ENCODE data around the gene PHF13.

Gene PHF13

DNA sequence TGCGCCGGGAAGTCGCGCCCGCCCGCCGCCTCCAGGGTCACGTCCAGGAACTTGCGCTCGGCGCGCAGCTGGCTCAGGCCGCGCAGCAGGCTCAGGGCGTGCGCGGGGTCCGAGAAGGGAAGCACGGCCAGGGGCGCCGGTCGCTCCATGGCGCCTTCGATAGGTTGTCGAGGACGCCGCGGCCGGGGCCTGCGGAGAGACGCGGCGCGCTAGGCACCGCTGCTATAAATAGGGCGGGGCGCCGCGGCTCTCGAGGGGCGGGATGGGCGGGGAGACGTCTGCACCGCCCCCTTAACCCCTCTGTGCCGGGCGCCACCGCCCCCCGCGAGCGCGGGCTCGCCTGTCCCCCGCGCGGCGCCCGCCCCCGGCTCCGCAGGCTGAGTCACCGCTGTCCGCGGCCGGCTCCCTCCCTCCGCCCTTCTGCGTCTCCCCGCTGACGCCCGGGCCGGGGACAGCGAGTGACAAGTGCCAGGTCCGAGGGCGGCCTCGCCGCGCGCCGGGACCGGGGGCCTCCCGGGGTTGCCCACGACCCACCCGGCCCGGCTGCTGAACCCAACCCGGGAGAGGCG is 10.8 kb upstream of the PHF13 start, which contains the start of gene KLHL21:
Gene KLHL21, minus strand, starts transcription at position 201 of the 569 bp plus-strand sequence. Its CDS starts 52 bp downstream, at position 149.
- peak; percentile 76 to 84 for DNase-seq

DNA sequence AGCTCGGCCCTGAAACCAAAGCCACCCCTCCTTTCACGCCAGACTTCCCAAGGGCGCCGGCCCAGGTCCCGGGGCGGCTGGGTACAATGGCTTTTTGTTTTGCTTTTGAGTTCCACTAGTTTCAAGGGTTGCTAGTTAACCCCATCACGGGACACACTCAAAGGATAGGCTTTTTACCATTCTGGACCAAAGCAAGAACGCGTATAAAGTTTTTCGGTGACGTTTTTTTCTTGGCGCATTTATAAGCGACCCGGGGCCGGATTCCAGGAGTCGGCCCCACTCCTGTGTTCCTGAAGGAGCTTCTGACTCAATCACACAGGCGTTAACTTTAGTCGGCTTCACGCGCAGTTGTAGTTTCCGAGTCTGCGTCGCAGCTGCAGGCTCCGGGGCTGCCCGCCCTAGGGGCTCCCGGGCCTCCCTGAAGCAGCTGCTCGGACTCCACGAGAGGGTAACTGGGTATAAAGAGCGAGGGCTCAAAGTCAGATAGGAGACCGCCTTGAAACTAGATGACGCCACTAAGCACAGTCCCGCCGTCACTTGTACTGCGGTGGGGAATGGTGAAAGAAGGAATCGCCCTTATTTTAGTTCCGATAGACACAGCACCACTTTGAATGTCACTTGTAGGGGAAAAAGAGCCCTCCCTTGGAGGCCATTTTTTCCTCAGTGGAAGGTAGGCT is 10.2 kb upstream of the PHF13 start:
- peak in 1 of 2 donors; percentile 46 for DNase-seq

DNA sequence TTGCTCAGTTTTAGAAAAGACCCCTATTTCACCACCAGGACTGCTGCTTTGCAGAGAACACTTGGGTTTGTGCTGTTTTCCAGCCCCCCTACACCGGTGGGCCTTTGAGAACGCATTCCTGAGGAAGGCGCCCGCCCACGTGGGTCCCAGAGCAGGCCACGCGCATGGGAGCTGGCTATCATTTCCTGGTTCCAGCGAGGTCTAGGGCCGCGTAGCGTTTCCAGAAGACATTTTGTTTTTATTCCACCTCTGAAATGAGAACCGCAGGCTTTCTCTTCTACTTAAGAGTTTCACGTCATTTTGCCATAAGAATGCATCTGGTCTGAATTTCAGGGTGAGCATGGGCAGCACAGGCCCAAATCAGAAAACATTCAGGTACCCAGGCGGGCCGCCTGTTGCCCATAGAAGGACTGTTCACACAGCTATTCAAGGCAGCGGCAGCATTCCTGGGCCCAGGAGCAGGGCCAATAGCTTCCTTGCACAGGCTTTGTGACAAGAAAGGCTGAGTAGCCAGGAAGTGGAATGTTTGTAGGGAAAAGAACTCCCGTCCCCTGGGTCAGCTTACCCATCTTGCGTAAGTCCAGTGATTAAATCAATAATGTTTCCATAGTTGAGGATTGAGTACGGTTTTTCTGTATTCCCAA is 9.5 kb upstream of the PHF13 start:
- no peak for DNase-seq

DNA sequence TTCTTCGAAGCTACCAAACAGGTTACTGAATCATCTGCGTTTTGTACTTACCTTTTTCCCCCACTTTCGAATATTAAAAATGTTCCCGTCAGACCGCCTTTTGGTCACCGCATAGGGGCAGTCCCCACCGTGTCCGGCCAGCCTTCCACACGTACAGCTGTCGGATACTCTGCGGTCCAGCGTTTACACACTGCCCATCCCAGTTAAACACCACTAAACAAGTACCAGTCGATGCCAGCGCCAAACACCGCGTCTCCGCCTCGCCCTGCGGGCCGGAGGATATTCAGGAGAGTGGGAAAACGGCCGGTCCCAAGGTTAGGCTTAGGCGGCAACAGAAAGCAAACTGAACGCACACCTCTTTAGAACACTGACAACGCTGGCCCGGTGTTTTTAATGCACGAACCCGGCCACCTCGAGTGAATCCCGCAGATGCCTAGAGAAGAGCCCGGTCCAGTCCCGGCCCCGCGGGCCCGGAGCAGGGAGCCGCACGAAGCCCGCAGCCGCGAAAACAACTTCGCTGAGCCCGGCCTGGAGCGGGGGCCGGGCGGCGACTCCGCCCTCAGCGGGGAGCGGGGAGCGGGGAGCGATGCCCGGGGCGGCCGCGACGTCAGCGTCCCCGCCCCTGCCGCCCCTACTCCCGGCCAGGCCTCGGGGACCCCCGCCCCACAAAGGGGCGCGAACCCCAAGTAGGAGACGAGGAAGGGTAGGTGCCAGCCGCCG is 730 bp upstream of the PHF13 start:
- DNase-seq: no peak

DNA sequence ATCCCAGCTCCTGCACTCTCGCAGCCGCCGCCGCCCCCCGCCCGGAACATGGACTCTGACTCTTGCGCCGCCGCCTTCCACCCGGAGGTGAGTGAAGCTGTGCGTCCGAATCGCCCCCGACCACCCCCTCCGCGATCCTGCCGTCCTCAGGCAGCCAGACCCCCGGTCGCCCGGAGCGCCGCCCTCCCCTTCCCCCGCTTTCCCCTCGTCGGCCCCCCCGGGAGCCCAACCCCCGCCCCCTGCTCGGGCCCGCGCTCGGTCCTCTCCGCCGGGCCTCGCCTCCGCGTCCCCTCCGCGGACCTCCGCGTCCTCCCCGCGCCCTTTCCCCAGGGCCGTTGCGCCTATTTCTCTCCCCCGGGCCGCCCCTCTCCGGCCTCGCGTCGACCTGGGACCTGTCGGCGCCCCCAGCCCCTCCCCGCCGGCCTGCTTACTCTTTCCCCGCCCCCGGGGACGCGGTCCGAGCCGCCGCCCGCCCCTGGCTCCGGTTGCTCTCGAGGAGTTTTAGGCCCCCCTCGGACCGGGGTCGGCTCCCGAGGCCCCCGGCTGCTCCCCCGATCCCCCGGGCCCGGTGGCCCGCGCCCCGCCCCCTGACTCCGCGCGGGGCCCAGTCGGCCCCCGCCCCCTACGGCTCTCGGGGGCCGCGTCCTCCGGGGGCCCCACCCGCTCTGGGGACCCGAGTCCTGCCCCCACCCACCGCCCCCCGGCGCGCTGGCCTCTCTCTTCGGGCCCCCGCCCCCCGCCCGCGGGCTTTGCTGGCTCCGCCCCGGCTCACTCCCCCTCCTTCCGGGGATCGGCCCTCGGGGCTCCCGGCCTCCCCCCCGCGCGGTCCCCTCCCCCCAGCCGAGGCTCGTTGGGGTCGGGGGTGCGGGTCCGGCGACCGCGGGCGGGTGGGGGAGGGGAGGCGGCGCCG is 743 bp downstream of the PHF13 start:
- peak in 1 of 2 donors; percentile 45 for DNase-seq

DNA sequence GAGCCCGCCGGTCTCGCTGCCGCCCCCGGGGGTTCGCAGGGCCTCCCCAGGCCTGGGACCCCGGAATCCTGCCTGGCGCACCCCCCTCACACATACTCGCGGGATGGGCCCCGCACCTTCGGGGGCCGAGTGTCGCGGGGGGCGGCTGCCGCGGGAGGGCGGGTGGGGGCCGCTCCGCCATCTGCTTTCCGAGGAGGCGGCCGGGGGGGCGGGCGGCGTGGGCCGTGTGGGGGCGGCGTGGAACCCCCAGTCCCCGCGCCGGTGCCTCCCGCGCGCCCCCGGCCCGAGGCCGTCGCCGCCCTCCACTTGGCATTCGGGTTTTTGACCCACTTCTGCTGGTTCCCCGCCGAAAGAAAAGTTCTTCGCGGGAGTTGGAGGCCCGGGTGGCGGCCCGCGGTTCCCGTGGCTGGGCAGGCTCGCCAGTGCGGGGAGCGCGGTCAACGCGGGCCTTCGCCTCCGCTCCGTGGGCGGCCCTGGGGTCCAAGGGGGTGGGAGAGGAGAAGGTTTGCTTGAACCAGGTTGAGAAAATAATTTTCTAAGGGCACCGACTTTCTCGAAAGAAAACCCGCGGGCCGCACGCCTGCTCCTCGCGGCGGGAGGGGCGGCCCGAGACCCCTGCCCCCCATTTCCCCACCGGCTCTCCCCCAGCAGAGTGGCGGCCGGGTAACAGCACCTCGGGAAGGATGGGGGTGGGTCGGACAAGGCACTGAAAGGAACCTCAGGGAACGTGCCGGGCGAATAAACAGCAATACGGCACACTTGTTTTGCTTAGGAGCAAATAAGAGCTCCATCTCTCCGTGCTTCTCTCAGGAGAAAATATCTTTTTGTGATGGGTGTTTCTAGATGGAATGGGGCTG is 1.6 kb downstream of the PHF13 start:
- DNase-seq: no peak

DNA sequence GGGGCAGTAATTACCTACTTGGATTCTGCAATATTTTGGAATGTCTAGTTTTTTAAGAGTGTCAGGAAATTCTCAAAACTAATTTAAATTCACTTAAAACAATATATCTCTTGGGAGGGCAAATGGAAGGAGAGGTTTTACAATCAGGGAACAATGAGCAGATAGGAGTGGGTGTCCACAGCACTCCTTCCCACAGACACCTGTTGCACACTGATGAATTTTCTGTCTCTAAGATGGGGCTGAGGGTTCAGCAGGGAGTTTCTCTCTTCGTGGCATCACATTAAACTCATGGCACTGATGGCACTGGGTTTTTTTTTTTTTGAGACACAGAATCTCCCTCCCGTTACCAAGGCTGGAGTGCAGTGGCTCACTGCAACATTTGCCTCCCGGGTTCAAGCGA is 5.5 kb downstream of the PHF13 start:
- no peak for DNase-seq

DNA sequence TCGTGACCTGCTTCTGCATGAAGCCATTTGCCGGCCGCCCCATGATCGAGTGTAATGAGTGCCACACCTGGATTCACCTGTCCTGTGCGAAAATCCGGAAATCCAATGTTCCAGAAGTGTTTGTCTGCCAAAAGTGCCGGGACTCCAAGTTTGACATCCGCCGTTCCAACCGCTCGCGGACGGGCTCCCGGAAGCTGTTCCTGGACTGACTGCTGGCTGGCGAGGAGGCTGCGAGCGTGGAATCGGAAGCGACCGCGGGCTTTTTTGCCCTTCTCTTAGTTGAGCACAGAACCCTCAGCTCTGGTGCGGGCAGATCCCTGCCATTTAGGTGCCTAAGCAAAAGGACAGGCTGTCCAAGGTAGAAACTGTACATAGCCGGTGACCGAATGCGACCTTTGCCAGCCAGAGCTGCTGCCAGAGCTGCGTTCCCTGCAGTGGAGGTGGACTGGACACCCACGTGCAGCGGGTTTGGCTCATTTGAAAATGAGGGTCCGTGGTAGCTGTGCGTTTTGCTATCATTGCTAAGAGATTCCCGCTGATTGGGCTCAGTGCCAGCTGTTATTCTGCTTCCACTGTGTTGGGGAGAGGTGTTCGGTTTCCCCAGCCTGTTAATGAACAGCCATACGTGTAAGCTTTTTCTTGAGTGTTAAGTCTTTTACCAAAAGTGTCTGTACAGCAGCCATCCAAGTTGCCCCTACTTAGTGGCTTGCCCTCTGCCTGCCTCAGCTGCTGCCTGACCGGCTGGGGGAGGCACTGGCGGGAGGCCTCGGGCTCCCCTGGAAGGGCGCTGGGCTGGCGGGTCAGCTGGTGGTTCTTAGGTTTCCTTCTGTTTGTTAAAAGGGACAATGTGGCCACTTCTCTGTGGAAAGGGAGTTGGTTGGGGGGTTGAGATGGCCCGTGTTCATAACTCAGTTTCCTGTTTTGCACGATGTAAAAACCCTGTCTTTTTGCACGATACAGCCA is 8.2 kb downstream of the PHF13 start:
- no peak for DNase-seq

DNA sequence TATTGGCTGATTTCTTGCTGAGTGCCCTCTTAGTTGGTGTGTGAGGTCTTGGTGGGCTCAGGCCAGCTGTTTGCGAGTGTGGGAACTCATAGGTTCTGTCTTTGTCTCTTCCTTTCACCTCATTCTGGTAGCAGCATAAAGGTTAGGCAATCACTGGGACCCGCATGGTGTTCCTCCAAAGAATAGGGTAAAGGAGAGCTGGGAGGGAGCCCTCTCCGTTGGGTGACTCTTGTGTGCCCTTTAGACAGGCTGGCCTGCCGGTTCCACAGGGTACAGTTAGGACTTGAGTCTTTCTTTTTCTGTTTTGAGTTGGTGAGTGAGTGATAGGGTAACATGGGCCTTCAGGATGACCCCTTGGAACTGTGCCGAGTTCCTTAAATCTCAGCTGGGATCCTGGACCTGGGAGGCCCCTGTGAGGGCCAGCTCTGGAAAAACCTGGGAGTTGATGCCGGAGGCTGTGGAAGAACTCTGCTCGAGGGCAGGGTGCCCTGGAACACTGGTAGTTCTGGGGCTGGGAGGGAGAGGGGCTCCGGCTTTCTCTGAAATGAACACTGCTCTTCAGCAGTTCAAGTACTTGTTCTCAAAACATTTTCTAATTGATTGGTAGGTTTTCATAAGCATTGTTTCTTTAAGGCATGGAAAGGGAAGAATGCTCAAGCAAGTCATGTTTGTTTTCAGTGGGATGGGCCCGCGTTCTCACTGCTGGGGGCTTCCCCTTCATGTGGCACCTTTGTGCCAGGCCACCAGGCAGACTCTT is 9.0 kb downstream of the PHF13 start:
- no peak for DNase-seq

DNA sequence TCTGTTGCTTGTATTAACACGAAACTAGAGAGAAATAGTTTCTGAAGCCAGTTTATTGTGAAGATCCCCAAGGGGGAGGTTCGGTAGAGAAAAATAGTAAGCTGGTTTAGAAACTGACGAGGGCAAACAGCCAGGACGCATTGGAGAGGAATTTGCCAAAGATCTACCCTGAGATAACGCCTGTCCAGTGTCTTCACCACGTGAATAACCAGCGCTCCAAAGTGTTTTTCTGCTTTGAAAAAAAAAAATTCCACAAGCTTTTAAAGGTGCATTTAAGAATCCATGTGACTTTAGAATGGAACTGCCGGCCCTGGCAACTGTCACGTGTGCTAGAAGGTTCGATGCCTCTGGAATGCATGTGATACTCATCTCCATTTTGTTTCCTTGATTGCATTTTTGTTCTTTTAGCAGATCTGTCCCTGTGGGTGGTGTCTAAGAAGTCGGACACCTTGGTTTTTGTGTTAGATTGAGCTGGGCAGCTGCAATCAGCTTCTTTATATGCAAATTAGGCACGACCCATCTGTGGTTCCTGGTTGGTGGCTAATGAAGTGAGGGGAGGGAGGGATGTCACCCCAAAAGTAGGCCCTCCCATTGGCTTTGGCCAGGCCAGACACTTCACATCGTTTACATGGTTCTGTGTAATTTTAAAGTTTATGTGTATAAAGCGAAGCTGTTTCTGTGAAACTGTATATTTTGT is 9.9 kb downstream of the PHF13 start:
- no peak for DNase-seq

DNA sequence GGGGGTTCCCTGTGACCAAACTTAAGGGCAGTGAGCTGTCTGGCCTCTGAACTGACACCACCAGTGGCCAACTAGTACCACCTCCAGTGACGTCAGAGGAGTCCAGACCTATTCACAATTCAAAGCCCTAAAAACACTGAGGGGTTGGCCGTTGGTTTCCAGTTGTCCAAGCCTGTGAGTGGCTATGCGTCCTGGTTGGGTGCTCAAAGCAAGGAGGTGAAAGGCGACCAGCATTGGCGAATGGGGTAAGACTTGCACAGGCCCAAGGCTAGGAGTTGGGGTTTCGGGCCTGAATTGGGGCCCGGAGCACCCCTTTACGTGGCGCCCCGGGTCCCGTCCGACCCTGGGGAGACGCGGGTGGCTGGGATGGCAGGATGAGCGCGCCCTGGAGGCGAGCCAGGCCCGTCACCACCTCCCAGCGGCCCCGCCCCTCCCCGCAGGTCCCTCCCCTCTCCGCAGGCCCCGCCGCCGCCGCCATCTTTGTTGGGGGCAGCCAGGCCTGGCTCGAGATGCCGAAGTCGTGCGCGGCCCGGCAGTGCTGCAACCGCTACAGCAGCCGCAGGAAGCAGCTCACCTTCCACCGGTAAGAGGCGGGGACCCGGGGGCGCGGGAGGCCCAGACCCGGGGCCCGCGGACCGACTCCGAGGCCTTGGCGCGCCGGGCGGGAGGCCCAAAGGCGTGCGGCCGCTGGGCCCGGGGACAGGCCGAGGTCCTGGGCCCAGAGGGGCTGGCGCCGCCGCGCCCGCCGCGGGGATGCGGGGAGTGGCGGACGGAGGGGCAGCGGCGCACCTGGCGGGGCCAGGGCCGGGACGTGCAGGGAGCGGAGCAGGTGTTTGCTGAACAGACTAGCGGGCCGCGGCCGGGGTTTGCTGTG is 11.4 kb downstream of the PHF13 start, which contains the start of gene THAP3:
Gene THAP3, plus strand, starts transcription at position 159 of the 874 bp plus-strand sequence. Its CDS starts 351 bp downstream, at position 510.
- DNase-seq: peak; percentile 86 to 88

DNA sequence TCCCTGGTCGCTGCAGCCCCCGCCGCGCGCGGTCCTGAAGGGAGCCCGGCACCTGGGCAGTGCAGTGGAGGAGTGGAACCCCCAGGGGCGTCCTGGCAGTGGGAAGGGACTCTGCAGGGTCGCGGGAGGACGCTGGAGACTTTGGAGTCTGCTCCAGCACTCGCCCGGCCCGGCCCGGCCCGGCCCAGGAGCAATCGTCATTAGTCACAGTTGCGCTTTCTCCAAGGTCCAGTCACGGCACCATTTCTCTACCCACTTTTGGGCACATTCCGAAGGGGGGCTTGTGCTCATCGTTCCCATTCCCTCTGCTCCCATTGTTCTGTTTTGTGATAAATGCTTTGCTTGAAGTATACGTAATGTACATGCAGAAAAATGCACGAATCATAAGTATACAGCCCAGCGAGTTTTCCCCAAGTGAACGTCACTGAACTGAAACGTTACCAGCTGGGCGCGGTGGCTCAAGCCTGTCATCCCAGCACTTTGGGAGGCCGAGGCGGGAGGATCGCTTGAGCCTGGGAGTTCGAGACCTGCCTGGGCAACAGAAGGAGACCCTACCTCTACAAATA is 12.1 kb downstream of the PHF13 start:
- peak in 1 of 2 donors; percentile 11 for DNase-seq

DNA sequence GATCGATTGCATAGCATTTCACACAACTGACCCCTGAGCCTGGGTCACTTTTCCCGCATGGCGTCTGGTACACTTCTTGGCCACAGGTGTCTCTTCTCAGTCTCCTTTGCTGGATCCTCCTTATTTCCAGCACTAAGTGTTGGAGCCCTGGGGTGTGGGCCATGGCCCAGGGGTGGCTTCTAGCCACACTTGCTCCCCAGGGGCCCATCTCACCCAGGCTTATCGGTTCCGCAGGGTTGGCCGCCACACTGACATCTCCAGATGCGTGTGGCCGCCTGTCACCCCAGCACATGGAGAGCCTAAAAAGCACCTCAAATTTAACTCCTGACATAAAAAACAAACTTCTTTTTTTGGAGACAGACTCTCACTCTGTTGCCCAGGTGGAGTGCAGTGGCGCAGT is 13.5 kb downstream of the PHF13 start:
- DNase-seq: no peak

DNA sequence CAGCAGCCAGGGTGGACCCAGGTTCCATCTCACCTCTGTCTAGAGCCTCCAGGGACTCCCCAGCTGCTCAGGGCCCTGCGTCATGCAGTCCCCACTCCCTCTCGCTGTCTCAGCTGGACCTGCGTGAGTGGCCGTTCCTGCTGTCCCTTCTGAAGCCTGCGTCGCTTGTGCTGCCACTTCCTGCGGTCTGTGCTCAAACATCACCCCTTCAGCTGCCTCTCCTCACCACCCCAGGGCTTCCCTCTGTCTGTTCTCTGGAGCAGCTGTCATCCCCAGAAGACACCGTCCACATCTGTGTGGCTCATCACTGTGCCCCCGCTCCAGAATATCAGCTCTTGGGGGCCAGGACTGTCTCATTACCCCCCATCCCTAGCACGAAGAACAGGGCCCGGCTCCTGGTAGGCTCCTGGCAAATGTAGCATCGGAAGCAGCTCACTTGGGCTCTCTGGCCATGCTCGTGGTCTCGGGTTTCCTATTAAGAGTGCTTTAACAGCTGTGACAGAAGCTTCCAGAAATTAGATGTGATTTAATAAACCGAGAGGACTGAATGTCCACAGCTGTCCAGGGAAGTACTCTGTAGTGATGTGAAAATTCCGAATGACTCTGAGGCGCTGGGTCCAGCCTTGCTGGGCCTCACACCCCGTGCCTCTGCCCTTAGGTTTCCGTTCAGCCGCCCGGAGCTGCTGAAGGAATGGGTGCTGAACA is 14.5 kb downstream of the PHF13 start:
- no peak for DNase-seq

DNA sequence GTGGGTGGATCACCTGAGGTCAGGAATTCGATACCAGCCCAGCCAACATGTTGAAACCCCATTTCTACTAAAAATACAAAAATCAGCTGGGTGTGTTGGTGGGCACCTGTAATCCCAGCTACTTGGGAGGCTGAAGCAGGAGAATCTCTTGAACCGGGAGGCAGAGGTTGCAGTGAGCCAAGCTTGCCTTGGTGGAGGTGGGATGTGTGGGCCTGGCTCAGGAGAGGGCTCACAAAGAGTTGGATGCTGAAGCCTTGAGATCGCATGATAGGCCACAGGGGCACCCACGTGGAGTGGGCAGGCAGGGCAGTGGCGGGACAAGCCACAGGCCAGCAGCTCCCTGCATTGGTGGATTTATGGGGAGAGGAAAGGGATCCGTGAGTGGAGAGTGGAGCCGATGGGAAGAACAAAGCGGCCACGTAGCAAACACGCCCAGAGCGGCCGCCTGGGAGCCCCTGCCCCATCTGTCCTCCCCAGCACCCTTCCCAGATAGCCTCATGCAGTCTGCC is 15.5 kb downstream of the PHF13 start:
- no peak for DNase-seq

DNA sequence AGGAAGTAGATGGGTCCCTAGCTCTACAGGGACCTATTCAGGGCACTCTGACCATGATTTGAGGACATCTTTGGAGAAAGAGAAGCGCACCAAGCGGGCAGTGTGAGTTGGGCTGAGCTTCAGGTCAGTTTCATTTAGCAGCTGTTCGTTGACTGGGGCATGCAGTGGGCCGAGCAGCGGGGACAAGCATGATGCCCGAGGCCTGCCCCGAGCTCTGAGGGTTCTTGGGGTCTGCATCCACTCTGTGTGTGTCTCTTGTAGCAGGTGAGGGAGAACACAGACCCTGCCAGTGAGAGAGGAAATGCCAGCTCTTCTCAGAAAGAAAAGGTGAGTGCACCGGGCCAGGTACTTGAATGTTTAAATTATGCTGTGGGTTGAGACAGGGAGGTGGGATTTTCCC is 16.5 kb downstream of the PHF13 start:
- DNase-seq: no peak
